Tracheal epithelial cell (primary cell): ENCODE results near the gene RDM1. TPM values are rescaled to one million over a fixed set of nuclear protein-coding genes. Genes with fewer than 3 reads are reported as not detected.

ENCODE experiments used
- total RNA-seq: library from RNA; depleted of rRNA; stranded (reverse); fragments of >200 nt; gene quantifications from 2 replicates; pipeline ENCODE4 v1.2.1, GENCODE V29; 2014

Gene RDM1
- total RNA-seq = 1.4 TPM in 1 of 2 replicates, not detected in the other

GRCh38 chr17:35930211-35931065, at the start of gene RDM1:
RDM1 (minus strand) TSS chr17:35930773; CDS start chr17:35930727, 46 bp downstream.

GRCh38 chr17:35943537-35943936, 13.0 kb upstream of the RDM1 start, which contains the start of gene LYZL6:
LYZL6 (minus strand) TSS chr17:35943713; CDS start chr17:35939356, 4,357 bp downstream.

GRCh38 chr17:35879773-35880654, 50.6 kb downstream of the RDM1 start, which contains the start of gene CCL5:
CCL5 (minus strand) TSS chr17:35880360.

GRCh38 chr17:35868737-35869136, 61.8 kb downstream of the RDM1 start, which contains the start of gene HEATR9:
HEATR9 (minus strand) TSS chr17:35868891; CDS start chr17:35868742, 149 bp downstream.

Other genes starting within 250 kb of the RDM1 start
- gene RASL10B, start 199.1 kb downstream of the RDM1 start, total RNA-seq = 0.64 and 0.72 TPM in 2 replicates
- gene GAS2L2, start 177.5 kb downstream of the RDM1 start, total RNA-seq = 0.24 TPM in 1 of 2 replicates, not detected in the other
- not detected in 2 replicates for gene C17orf50, start 169.9 kb downstream of the RDM1 start, total RNA-seq
- 37.8 and 132 TPM in 2 replicates for gene MMP28, start 135.1 kb downstream of the RDM1 start, total RNA-seq
- gene TAF15, start 121.3 kb downstream of the RDM1 start, total RNA-seq = 36.9 and 45.8 TPM in 2 replicates
- gene HEATR9, start 61.9 kb downstream of the RDM1 start, total RNA-seq = not detected in 2 replicates
- gene CCL5, start 50.4 kb downstream of the RDM1 start, total RNA-seq = 0.24 TPM in 1 of 2 replicates, not detected in the other
- gene LYZL6, start 12.9 kb upstream of the RDM1 start, total RNA-seq = not detected in 2 replicates
- not detected in 2 replicates for gene CCL16, start 50.7 kb upstream of the RDM1 start, total RNA-seq
- not detected in 2 replicates for gene CCL14, start 56.0 kb upstream of the RDM1 start, total RNA-seq
- gene CCL15, start 70.8 kb upstream of the RDM1 start, total RNA-seq = not detected in 2 replicates
- gene CCL23, start 87.2 kb upstream of the RDM1 start, total RNA-seq = not detected in 2 replicates
- not detected in 2 replicates for gene CCL18, start 133.5 kb upstream of the RDM1 start, total RNA-seq
- not detected in 2 replicates for gene CCL3, start 159.4 kb upstream of the RDM1 start, total RNA-seq
- gene CCL4, start 173.1 kb upstream of the RDM1 start, total RNA-seq = not detected in 2 replicates
- 0.48 and 0.64 TPM in 2 replicates for gene TBC1D3B, start 245.9 kb upstream of the RDM1 start, total RNA-seq